Ascending aorta (tissue), 2 donors: ENCODE measurements around the gene ZNF426. TPM values are rescaled to one million over a fixed set of nuclear protein-coding genes. Genes with fewer than 3 reads are reported as not detected.
A peak's percentile ranks its signal among the peaks of the same experiment; 100 is the strongest.
"Not testable (repeated sequence)": the region's sequence is repeated elsewhere in the genome, so short reads cannot be mapped to it uniquely, and the experiment has no call there.

Experiments used
- DNase-seq, 2 donors: peaks; one replicate each; pipeline ENCODE4 v3.0.0-alpha.2; 2019; ENCODE audit warnings: low spot score in 2 of 2
- H3K27ac ChIP-seq, 2 donors: fragments of 200-600 bp; sonication (generic); one replicate each; pipeline ENCODE4 v1.5.1; 2016 to 2017; ENCODE audit warnings: mild to moderate bottlenecking in 1 of 2
- H3K27me3 ChIP-seq: fragments of 200-600 bp; sonication (generic); one replicate; pipeline ENCODE4 v1.5.1; 2017
- H3K36me3 ChIP-seq, 2 donors: fragments of 200-600 bp; sonication (generic); one replicate each; pipeline ENCODE4 v1.5.1; 2016
- H3K4me1 ChIP-seq, 2 donors: fragments of 200-600 bp; sonication (generic); one replicate each; pipeline ENCODE4 v1.5.1; 2016 to 2017; ENCODE audit warnings: mild to moderate bottlenecking in 1 of 2
- H3K4me3 ChIP-seq, 2 donors: fragments of 200-600 bp; sonication (generic); one replicate each; pipeline ENCODE4 v1.5.1; 2016 to 2017; ENCODE audit warnings: mild to moderate bottlenecking in 1 of 2
- H3K9me3 ChIP-seq, 2 donors: fragments of 200-600 bp; sonication (generic); one replicate each; pipeline ENCODE4 v1.5.1; 2016
- intact Hi-C: fragments of 100-400 bp; cut with DNase I; formaldehyde crosslinking; loops from one replicate; pipeline ENCODE4 v1.15.1; 2023
- total RNA-seq: library from RNA; depleted of rRNA; stranded (reverse); fragments of >200 nt; gene quantifications from one replicate; pipeline ENCODE4 v1.1.0, GENCODE V29; 2016
- TF ChIP-seq, protein P1 (sequence below), 3 experiments: fragments of 200-600 bp in 2 of 3; fragments of 450-650 bp in 1 of 3; sonication (generic) in 2 of 3; IDR thresholded peaks; one replicate each; pipeline ENCODE4 v1.5.1; 2016 to 2019; ENCODE audit warnings: antibody characterized with exemption in 3 of 3, mild to moderate bottlenecking in 1 of 3, moderate library complexity in 1 of 3

Gene ZNF426
- 24.6 TPM for total RNA-seq

DNA sequence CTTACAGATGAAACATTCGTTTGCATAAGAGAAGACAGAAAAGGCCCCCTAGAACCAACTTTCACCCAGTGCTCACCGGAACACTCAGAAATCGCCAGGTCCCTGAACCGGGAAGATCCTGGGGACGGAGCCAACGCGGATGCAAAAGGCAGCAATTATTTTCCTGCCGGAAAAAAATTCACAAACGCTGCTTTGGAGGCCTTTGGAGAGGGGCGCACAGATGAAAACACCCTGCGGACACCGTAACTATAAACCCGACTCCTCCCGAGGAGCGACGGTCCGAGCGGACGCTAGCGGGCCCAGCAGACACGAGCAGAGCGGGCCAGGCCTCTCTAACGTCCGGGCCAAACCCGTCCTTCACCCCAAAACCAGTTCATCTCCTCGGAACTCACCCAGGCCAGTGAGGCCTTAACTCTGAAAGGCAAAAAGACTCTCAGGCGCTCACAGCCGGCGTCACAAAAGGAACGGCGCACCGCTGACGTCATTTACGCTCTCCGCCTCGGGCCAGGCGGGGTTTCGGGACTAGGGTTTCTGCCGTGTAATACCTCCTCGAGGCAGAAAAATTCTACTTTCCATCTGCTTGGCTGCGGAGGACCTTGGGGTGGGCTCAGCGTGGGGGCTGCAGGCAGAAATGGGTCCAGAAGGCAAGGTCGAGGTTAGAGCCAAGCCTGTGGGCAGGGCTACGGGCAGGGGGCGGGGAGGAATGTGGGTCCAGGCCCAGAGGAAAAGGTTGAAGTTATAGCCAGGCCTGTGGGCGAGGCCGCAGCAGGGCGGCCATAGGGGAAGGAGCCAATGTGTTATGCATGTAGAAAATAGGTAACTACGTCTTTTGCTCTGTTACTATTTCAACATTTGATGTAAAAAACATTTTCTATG lies at the start of gene ZNF426:
TSS of gene ZNF426 (minus strand) at position 463 of the 876 bp plus-strand sequence. CDS start 2,413 bp downstream, outside the sequence.
- Histone ChIP-seq H3K4me3 (peak within 1 kb of the TSS; percentile 79 to 80), H3K27me3 (no peaks in the 10 kb centered on the region), H3K27ac (peak within 1 kb of the TSS; percentile 89 to 90), H3K36me3 (peaks cover 29 to 36% of the 10 kb centered on the region in 2 donors), H3K4me1 (peaks cover 0 to 8% of the 10 kb centered on the region in 2 donors), H3K9me3 (peaks cover 14 to 33% of the 10 kb centered on the region in 2 donors)
- intact Hi-C loops = loop anchor here (5.0 kb wide), 3 partner anchors 84 to 254 kb away; partner anchors contain the start of genes ZNF559 and ZNF561
- peak; percentile 37 to 89 for DNase-seq
- TF ChIP-seq, protein P1, sequence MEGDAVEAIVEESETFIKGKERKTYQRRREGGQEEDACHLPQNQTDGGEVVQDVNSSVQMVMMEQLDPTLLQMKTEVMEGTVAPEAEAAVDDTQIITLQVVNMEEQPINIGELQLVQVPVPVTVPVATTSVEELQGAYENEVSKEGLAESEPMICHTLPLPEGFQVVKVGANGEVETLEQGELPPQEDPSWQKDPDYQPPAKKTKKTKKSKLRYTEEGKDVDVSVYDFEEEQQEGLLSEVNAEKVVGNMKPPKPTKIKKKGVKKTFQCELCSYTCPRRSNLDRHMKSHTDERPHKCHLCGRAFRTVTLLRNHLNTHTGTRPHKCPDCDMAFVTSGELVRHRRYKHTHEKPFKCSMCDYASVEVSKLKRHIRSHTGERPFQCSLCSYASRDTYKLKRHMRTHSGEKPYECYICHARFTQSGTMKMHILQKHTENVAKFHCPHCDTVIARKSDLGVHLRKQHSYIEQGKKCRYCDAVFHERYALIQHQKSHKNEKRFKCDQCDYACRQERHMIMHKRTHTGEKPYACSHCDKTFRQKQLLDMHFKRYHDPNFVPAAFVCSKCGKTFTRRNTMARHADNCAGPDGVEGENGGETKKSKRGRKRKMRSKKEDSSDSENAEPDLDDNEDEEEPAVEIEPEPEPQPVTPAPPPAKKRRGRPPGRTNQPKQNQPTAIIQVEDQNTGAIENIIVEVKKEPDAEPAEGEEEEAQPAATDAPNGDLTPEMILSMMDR (IDR thresholded peaks at IDR 0.05) = no peak

DNA sequence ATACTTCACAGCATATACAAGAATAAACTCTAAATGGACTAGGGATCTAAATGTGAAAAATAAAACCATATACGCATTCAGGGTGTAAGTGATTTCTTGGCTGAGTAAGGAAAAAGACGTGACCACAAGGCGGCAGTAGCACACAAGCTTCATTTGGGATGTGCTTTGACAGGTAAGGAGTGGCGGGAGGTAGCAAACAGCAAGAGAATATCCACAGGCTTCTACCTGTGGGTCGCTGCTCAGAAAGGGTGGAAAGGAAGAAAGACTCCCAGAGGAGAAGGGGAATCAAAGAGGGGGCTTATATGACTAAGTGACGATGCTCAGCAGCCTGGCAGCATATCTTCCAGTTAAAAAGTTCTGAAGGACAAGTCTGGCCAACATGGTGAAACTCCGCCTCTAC lies 48.3 kb upstream of the ZNF426 start:
- peak in 1 of 2 donors; percentile 69 for DNase-seq
- no peaks in the 10 kb centered on the region for H3K27me3 ChIP-seq
- H3K4me1 ChIP-seq = peaks cover 0 to 9% of the 10 kb centered on the region in 2 donors
- no peak overlapping the region for H3K27ac ChIP-seq
- TF ChIP-seq, protein P1 (IDR thresholded peaks at IDR 0.05) = peak; percentile 22 to 58 (median 38)
- no peaks in the 10 kb centered on the region for H3K36me3 ChIP-seq
- no peak overlapping the region for H3K4me3 ChIP-seq
- intact Hi-C loops = no loop called here
- H3K9me3 ChIP-seq = peaks cover 0 to 8% of the 10 kb centered on the region in 2 donors

DNA sequence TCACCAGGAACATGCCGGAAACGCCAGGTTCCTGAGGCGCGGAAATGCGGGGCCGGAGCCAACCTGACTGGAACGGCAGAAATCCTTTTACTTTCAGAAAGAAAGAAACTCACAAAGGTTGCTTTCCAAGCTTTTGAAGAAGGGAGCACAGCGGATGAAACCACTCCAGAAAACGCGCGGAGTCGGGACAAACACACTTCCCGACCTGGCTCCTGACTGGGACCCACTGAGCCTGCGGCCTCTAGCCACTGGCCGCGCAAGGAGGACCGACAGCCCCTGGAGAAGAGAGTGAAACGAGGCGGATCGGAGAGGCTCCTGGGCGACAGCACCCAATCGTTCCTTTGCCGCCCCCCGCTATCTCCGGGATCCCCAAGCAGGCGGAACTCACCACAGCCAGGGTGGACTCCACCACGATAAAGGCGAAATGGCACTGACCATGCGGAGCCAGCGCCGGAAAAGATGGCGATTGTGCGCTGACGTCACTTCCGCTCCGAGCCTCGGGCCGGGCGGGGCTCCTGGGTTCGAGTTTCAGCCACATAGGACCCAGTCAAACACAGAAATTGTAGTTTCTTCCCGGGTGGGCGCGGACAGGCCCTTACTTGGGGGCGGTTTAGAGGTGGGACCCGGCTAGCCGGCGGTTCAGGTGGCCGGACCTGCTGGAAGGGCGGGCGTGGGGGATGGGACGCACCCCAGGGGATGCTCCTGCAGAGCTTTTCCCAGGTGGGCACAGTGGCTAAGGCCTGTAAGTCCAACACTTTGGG lies 45.8 kb upstream of the ZNF426 start, which contains the start of gene ZNF121:
TSS of gene ZNF121 (minus strand) at position 432 of the 761 bp plus-strand sequence. CDS start 16,407 bp downstream, outside the sequence.
- Histone ChIP-seq H3K9me3 (peaks cover 3 to 31% of the 10 kb centered on the region in 2 donors), H3K36me3 (peaks cover 1 to 14% of the 10 kb centered on the region in 2 donors), H3K27me3 (no peaks in the 10 kb centered on the region), H3K27ac (peak within 1 kb of the TSS; percentile 91 to 92), H3K4me3 (peak within 1 kb of the TSS; percentile 75 to 83), H3K4me1 (peaks cover 0 to 9% of the 10 kb centered on the region in 2 donors)
- intact Hi-C loops = loop anchor here (1.0 to 2.0 kb wide), 3 partner anchors 37 to 274 kb away; partner anchors contain the start of gene ZNF561
- DNase-seq = peak; percentile 26 to 90
- TF ChIP-seq, protein P1 (IDR thresholded peaks at IDR 0.05) = no peak

DNA sequence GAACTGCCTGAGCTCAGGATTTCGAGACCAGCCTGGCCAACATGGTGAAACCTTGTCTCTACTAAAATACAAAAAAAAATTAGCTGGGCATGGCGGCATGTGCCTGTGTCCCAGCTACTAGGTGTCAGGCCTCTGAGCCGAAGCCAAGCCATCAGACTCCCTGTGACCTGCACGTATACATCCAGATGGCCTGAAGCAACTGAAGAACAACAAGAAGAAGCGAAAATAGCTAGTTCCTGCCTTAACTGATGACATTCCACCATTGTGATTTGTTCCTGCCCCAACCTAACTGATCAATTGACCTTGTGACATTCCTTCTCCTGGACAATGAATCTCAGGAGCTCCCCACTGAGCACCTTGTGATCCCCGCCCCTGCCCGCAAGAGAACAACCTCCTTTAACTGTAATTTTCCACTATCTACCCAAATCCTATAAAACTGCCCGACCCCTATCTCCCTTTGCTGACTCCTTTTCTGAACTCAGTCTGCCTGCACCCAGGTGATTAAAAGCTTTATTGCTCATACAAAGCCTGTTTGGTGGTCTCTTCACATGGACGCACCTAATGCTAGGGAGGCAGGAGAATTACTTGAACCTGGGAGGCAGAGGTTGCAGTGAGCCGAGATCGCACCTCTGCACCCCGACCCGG lies 43.8 kb upstream of the ZNF426 start:
- H3K4me1 ChIP-seq, H3K4me3 ChIP-seq, H3K27ac ChIP-seq, intact Hi-C loops, H3K27me3 ChIP-seq, DNase-seq: not testable (repeated sequence)
- Histone ChIP-seq H3K9me3 (peaks cover 18 to 51% of the 10 kb centered on the region in 2 donors), H3K36me3 (peaks cover 5 to 28% of the 10 kb centered on the region in 2 donors)

DNA sequence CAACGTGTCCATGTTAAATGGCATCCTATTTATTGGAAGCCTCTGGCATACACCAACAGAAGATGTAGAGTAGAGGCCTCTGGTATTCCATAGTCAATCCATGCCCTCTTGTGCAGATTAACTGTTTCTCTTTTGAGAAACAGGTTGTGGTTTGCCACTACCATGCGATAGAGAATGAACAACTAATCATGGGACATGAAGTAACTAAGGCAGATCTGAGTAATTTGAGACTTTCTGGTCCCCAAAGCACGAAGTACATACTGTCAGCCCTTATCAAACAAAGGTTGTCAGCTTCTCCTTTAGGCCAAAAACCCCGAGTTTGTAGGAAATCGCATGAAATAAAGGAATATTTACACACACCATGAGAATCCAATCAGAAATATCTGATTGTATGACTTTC lies 42.3 kb upstream of the ZNF426 start:
- H3K27me3 ChIP-seq = no peaks in the 10 kb centered on the region
- intact Hi-C loops = no loop called here
- no peak for DNase-seq
- TF ChIP-seq, protein P1 (IDR thresholded peaks at IDR 0.05) = no peak
- no peak overlapping the region for H3K27ac ChIP-seq
- peaks cover 0 to 9% of the 10 kb centered on the region in 2 donors for H3K4me1 ChIP-seq
- peaks cover 5 to 28% of the 10 kb centered on the region in 2 donors for H3K36me3 ChIP-seq
- H3K9me3 ChIP-seq = peaks cover 33 to 66% of the 10 kb centered on the region in 2 donors
- no peak overlapping the region for H3K4me3 ChIP-seq
